ENCODE results near the gene HLA-B. TPM values are rescaled to one million over a fixed set of nuclear protein-coding genes. Genes with fewer than 3 reads are reported as not detected.
A peak's percentile ranks its signal among the peaks of the same experiment; 100 is the strongest.
"Not testable (repeated sequence)": the region's sequence is repeated elsewhere in the genome, so short reads cannot be mapped to it uniquely, and the experiment has no call there.

The HLA-B gene
- polyA plus RNA-seq, 1 donor: 104 TPM

DNA sequence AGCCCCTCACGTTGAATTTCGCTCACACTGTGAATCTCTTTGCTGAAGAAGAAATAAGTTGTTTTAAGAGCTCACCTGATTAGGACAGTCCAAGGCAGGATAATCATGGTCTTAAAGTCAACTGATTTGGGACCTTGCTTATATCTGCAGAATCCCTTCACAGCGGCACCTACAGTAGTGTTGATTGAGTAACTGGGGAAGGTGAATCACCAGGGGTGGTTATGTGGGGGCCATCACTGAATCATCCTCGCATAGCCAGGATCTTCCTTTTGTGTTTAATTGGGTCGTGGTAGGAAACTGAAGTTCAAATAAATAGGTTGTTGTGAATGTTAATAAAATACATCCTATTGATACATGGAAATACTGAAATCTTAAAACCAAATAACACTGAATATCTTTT, 26.2 kb upstream of the HLA-B start:
- DNase-seq (ENCODE audit: low read depth): no peak

DNA sequence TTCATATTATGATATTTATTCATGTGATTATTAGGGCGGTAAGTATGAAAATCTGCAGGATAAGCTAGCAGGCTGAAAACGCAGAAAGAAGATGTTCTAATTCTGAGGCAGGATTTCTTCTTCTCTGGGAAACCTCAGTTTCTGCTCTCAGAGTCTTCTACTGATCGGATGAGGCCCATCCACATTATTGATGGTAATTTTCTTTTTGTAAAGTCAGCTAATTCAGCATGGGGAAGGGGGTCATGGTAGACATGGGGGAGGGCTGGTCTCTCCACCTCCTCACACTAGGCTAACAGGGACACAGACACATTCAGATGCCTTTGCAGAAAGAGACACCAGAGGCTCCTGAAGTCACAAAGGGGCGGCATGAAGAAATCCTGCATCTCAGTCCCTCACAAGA, 24.7 kb upstream of the HLA-B start:
- DNase-seq (ENCODE audit: low read depth): no peak

DNA sequence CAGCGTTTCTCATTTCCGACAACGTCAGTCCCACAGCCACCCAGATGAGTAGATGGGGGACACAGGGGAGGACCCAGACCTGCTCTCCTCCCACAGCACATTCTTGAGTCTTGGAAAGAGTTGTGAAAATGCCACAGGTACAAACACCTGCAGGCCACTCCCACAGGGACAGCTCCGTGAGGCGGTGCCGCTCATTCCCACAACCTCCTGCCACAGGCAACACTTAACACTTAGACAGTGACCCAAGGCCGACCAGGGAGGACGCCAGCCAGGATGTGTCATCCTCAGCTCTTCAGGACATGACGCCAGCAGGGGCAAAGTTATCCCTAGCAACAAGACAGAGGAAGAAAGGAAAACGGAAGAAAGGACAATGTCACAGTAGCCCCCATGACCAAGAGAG, 22.9 kb upstream of the HLA-B start:
- no peak for DNase-seq (ENCODE audit: low read depth)

DNA sequence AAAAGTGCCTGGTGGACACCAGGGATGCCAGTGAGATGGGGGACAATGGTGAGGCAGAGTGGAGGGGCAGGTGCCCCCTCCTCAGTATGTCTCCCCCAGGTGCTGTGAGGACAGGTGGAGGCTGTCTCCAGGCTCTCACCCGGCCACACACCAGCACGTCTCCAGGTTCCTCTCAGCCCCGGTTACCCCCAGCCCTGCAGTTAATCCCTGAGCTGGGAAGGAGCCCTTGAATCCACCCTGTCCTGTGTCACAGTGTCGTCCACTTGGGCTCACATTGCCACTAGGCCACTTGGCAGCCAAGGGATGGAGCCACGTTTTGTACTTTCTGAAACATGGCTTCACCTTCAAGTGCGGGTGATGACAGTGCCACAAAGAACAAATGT, 21.7 kb upstream of the HLA-B start:
- no peak for DNase-seq (ENCODE audit: low read depth)

DNA sequence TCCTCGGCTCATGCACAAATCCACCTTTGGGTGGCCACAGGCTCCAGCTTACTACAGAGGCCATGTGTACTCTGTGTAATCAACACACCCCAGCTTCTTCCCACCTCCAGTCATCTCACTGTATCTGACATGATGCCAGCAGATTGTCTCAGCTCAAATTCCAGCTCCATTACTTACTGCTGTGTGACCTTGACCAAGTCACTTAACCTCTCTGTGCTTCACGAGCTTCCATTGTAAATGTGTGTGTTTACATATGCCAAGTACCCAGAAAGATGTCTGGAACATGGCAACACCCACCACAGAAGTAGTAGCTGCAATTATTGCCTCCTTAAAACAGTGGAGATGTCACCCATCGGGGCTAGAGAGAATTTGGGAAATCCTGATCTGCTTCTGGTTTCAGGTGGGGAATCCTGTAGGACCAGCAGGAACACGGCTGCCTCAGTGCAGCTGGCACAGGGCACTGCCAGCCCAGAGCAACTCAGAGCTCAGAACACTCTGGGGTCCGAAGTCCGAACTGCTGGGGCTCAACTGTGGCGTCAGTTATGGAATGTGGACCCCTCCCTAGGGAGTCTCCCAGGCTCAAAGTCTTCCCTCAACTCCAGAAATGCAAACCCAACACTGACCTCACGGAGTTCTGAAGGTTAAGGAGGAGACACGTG, 21.2 kb upstream of the HLA-B start:
- DNase-seq (ENCODE audit: low read depth): no peak

DNA sequence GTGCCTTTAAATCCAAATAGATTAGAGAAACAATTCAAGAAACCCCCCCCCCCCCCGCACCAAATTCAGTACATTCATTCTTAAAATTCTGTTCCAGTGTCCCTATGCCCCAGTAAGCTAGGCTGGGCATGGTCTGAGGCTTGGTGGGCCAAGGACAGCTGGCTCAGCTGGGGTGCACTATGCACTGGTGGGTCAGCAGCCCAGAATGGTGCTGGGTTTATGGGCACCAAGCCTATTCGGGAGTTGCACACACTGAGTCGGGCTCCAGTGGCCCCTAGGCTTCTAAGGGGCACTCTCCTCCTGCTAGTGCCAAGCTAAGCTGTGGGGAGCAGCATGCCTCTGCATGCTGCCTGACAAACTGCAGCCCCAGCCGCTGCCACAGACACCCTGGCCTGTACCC, 20.1 kb upstream of the HLA-B start:
- no peak for DNase-seq (ENCODE audit: low read depth)

DNA sequence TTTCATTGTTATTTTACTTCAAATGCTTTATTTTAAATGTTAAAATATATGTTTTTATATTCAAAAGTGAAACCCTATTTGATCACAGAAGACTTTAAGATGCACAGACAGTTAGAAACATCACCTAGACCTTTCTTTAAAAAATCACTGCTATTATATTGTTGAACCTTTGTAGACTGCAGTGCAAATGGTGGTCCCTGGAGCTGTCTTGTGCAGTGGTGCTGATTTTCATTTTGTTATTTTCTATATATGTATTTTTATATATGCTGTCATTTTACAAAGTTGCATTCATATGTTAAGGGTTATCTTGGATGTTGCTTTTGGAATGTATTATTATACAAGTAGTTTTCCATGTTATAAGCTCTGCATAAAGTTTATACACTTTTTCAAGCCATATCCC, 18.7 kb upstream of the HLA-B start:
- DNase-seq (ENCODE audit: low read depth): no peak

DNA sequence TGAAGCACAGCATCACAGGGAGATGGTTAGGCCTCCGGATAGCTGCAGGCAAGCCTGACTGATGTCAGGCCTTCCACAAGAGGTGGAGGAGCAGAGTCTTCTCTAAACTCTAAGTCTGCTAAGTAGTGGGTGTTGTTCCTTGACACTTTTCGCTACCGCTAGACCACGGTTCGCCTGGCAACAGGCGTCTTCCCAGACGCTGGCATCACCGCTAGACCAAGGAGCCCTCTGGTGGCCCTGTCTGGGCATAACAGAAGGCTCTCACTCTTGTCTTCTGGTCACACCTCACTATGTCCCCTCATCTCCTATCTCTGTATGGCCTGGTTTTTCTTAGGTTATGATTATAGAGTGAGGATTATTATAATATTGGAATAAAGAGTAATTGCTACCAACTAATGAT, 17.1 kb upstream of the HLA-B start:
- not testable (repeated sequence) for DNase-seq (ENCODE audit: low read depth)

DNA sequence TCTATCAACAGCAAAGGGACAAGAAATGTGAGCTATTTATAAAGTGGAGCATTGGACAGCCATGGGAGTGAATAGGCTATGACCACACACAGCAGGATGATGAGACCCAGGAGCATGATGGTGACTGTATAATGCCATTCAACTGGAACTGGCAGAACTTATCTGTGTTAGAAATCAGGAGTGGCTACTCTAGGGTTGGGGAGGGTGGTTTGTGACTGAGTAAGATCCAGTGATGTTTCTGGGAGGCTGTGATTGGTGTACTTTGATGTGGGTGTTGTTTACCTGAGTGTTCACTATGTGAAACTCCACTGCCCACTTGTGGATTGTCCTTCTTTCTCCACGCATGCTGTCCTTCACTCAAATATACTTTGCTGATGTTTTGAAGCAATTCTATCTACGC, 11.5 kb upstream of the HLA-B start:
- no peak for DNase-seq (ENCODE audit: low read depth)

DNA sequence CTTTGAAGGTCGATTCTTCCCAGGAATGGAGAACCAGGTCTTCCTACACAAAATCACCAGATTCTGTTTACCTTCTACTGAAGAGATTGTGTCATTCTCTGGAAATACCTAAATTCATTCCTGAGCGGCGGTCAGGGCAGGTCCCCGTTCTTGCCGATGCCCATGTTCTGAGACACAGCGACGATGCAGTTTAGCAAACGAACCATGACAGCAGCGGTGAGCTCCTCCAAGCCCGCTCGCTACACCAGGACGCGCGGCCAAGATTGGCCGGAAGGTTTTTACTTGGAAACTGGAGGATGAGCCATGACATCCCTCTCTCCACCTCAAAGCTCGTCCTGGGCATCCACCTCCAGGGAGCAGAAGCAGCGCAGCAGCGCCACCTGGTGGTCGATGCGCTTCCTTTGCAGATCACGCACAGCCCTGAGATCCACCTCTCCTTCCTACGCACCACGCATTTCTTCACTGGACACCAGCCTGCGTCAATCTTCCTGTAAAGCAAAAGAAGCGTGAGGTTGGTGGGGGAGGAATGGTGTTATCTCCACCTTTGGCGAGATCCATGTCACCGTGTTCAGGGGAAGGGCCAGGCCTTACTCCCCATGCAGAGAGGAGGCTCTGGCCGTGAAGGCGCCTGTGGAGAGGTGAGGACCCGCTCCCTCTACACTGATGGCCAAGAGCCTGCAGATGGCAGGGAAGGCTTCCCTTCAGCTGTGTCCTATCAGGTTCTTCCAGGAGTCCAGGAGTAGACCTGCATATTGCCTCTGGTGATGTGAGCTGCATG, 9.9 kb upstream of the HLA-B start:
- DNase-seq (ENCODE audit: low read depth): peak; percentile 77

DNA sequence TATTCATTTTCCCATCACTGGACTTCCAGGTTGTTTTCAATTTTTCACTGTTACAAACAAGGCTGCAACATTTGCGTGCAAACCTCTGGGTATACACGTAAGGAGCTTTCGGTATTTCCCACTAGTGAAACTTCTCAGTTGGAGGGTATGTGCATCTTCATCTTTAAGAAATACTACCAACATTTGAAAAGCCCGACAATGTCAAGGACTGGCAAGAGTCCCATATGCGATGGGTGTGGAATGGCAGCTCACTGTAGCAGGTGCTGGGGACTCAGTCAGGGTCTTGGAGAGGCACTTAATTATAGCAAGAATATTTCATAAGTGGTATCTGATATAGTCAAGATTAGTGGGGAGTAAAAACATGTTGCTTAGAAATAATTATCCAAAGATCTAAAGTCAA, 8.9 kb upstream of the HLA-B start:
- no peak for DNase-seq (ENCODE audit: low read depth)

DNA sequence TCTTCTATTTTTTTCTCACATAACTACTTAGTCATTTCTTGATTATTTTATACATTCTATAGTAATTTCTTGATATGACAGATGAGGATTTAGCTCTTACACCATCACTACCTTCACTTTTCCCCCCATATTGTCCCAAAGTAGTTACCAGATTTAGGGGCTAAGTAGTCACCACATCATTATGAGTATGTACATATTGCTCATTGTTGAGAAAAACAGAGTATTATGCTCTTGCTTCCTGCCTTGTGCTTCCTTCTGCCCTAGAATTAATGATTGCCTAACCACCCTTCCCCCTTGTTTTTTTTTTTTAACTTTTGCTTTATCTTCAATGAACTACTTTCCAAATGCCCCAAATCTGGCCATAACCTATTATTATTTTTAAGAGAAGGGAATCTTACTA, 6.8 kb upstream of the HLA-B start:
- no peak for DNase-seq (ENCODE audit: low read depth)

DNA sequence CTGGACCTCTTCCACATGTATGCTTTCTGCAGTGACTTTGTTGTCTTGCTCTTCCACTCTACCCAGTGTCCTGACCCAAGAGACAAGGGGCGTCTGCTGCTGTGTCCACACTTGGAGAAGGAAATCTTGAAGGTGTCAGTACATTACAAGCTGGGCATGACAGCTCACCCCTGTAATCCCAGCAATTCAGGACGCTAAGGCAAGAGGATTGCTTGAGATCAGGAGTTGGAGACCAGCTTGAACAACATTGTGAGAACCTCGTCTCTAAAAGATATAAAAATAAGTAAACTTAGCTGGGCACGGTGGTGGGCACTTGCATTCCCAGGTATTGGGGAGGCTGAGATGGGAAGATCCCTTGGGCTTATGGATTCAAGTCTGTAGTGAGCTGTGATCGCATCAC, 5.8 kb upstream of the HLA-B start:
- no peak for DNase-seq (ENCODE audit: low read depth)

DNA sequence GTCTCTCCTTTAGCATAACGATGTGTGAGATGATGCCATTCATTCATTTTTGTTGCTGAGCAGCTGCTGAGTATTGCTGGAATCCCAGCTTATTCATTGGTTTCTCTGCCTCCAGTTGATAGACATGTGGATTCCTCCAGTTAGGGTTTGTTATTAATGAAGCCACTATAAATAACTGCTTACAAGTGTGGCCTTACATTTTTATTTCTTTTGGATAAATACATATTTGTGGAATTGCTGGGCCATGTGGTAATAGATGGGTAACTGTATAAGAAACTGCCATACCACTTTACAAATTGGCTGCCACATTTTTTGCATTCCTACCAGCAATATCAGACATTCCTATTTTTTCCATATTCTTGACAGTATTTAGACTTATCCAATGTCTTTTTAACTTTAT, 2.6 kb upstream of the HLA-B start:
- no peak for DNase-seq (ENCODE audit: low read depth)

DNA sequence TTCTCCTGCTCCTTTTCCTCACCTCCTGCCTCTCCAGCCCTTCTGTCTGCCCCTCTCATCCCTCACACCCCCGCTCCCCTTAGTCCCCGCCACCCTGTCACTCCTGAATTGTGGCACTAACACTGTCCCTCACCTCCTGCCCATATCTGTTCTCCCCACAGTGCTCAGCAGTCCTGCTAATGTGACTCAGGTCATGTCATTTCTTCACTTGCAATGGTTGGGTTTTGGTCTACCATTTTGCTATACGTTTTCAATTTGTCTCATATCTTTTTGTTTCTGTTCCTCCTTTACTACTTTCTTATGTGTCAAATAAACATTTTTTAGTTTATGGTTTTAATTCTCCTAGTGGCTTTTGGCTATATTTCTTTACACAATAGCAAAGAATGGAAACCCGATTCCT, 1.3 kb upstream of the HLA-B start:
- no peak for DNase-seq (ENCODE audit: low read depth)

DNA sequence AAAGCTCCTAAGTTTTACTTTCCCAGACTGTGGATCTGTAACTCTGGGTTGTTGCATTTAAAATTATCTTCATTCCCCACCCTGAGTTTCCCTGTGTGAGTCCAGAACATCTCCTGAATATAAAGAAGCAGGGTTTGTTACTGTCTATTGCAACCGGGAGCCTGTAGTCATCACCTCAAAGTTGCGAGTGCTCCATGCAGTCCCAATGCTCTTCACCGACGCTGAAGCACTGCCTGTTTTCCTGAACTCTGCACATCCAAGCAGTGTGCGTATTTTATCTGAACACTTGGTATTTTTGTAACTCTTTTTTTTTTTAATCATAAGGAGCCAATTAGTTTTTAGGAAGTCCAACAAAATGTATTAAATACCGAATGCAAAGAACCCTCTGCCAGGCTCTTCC, 907 bp upstream of the HLA-B start:
- no peak for DNase-seq (ENCODE audit: low read depth)

DNA sequence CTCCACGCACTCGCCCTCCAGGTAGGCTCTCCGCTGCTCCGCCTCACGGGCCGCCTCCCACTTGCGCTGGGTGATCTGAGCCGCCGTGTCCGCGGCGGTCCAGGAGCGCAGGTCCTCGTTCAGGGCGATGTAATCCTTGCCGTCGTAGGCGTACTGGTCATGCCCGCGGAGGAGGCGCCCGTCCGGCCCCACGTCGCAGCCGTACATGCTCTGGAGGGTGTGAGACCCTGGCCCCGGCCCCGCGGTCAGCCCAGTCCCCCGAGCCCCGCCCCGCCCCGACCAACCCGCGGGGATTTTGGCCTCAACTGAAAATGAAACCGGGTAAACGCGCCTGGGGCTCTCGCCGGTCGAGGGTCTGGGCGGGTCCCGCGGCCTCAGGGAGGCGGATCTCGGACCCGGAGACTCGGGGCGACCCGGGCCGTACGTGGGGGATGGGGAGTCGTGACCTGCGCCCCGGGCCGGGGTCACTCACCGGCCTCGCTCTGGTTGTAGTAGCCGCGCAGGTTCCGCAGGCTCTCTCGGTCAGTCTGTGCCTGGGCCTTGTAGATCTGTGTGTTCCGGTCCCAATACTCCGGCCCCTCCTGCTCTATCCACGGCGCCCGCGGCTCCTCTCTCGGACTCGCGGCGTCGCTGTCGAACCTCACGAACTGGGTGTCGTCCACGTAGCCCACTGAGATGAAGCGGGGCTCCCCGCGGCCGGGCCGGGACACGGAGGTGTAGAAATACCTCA, 598 bp downstream of the HLA-B start:
- no peak for DNase-seq (ENCODE audit: low read depth)

DNA sequence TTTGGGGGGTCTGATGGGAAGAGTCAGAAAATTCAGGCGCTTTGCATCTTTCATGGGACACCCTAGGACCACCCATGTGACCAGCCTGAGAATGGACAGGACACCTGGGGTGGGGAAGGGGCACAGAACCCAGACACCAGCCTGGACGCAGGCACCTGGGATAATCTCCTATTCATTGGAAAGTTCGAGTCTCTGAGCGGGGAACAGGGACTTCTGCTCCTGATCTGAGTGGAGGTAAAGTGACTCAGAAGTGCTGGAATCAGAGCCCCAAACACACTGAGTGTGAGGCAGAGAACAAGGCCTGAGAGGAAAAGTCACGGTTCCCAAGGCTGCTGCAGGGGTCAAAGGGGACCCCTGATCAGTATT, 1.4 kb downstream of the HLA-B start:
- no peak for DNase-seq (ENCODE audit: low read depth)

DNA sequence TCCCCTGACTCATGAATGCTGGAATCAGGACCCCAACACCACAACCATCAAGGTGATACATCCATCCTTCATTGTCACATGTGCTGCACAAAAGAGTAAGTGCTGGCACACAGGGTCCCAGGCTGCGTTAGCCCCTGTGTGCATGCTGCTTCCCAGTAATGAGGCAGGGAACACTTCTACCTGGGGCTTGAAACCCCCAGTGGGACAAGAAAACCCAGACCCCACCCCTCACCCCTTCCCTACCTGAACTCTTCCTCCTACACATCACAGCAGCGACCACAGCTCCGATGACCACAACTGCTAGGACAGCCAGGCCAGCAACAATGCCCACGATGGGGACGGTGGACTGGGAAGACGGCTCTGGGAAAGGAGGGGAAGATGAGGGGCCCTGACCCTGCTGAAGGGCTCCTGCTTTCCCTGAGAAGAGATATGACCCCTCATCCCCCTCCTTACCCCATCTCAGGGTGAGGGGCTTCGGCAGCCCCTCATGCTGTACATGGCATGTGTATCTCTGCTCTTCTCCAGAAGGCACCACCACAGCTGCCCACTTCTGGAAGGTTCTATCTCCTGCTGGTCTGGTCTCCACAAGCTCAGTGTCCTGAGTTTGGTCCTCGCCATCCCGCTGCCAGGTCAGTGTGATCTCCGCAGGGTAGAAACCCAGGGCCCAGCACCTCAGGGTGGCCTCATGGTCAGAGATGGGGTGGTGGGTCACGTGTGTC, 2.0 kb downstream of the HLA-B start:
- no peak for DNase-seq (ENCODE audit: low read depth)

DNA sequence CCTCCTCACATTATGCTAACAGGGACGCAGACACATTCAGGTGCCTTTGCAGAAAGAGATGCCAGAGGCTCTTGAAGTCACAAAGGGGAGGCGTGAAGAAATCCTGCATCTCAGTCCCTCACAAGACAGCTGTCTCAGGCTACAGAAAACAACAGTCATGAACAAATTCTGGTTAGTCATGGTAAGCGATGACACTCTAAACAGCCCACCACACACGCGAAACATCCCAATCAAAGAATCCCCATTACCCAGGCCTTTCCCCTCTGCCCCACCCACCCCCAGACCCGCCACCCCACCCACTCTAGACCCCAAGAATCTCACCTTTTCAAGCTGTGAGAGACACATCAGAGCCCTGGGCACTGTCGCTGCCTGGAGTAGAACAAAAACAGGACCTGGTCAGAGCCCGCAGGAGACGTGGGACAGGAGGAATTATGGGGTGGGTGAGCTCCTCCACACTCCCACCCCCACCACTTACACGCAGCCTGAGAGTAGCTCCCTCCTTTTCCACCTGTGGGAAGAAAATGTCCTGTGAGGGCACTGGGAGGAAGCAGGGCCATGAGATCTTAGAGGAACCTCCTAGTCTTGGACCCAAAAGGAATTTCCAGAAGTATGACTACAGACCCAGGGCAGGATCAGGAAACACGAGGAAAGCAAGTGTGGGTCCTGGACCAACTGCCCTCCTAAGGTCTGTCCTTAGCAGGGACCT, 2.7 kb downstream of the HLA-B start:
- DNase-seq (ENCODE audit: low read depth): no peak

DNA sequence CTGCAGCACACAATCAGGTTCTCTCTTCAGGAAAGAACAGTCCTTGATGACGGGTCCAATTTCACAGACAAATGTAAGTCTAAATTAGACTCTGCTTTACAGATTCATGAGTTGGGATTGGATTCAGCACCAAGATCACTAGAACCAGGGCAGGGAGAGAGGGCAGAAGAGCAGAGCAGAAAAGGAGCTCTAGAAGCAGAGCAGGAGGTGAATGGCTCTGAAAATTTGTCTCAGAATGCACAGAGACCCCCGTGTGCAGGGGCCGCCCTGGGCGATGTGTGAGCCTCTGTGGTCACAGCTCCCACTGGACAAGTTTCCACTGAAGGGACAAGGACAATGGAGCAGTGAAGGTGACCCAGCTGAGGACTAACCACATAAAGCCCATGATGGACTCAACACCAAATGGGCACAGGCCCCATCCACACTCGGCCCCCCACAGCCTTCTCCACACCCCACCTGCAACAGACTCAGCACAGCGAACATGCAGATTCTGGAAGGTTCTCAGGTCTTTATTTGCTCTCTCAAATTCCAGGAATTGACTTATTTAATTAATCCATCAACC, 3.5 kb downstream of the HLA-B start:
- no peak for DNase-seq (ENCODE audit: low read depth)

Data from forelimb muscle (tissue), 1 donor.